ENCODE data around the gene HOXC5. TPM values are rescaled to one million over a fixed set of nuclear protein-coding genes. Genes with fewer than 3 reads are reported as not detected.
"Not testable (repeated sequence)": the region's sequence is repeated elsewhere in the genome, so short reads cannot be mapped to it uniquely, and the experiment has no call there.

The HOXC5 gene
- total RNA-seq, 2 experiments from 2014 or later, result not detected

DNA sequence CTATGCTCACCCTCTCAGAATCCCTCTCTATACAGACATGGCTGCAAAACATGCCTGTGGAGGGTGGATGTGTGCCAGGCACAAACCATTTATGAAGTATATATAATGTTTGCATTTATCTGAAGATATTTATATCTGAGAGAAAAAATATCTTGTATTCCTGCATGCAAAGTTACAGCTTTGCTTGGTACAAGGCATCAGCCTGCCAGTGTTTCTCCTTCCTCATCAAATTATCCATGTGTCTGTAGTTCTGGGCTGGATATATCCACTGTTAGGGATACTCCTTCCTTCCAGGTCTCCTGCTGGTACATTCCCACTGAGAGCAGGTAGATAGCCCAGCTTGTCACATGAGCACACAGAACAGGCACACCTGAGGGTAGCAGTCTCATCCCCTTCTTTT lies 32.8 kb downstream of the HOXC5 start:
- peaks cover 47% of the 10 kb centered on the region for H3K27me3 Mint-ChIP-seq
- no peaks in the 10 kb centered on the region for H3K4me1 Mint-ChIP-seq
- no peak overlapping the region for H3K27ac Mint-ChIP-seq
- no peaks in the 10 kb centered on the region for H3K9me3 Mint-ChIP-seq (ENCODE audit: low read depth)
- H3K36me3 Mint-ChIP-seq (ENCODE audit: low read depth), result no peaks in the 10 kb centered on the region
- ChIA-PET POLR2A (no interaction called here), CTCF (interaction anchor here (0.5 to 1.1 kb wide), 3 partner anchors 55 to 143 kb away, joined by 3 to 4 read pairs (median 3); no protein-coding TSS in a partner anchor)
- intact Hi-C loops (cut with DNase I, micrococcal nuclease), result no loop called here
- DNase-seq (no peak), ATAC-seq (no peak)
- H3K4me3 Mint-ChIP-seq, result no peak overlapping the region

DNA sequence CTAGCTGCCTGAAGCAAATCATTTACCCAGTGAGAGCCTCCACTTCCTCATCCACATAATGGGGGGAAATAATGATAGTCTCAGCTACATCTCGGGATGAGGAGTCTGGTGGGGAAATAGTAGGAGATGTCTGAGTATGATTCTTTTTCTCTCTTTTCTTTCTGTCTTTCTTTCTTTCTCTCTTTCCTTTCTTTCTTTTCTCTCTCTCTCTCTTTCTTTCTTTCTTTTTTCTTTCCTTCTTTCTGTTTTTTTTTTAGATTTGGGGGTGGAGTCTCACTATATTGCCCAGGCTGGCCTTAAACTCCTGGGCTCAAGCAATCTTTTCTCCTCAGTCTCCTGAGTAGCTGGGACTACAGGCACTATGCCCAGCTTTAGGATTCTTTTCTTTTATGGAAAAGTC lies 33.6 kb downstream of the HOXC5 start:
- ChIA-PET POLR2A (no interaction called here), CTCF (interaction anchor here (1.0 to 1.1 kb wide), 2 partner anchors 66 to 142 kb away, joined by 3 read pairs; partner anchors contain the start of gene HOXC9)

DNA sequence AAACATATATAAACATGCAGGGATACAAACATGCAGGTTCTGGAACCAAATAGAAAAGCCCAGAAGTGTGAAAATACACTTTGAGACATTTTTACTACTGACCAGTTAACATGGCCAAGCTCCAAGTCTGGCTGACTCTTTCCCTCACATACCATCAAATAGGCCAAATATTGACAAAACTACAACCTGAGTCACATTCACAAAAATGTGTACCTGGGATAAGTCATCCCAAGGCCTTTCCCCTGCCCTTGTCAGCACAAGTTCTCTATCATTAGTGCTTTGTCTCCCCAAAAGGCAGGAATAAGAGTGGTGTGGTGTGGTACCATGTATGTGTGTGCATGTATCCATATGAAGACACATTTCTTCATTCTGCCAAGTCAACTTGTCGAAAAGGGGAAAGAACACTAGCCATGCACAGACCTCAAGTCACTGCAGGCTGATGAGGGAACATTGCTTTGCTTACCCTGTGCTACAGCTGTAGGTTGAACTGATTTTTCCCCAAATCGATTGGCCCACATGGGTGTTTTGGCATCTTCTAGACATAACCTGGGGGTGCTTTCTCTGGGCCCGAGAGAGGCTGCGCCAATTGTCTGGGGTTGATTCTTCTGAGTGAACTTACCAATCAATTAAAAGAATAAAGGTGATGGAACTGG lies 35.7 kb downstream of the HOXC5 start:
- ATAC-seq (no peak), DNase-seq (no peak)
- POLR2A ChIA-PET, result no interaction called here
- no peaks in the 10 kb centered on the region for H3K9me3 Mint-ChIP-seq (ENCODE audit: low read depth)
- no peak overlapping the region for H3K27ac Mint-ChIP-seq
- peaks cover 28% of the 10 kb centered on the region for H3K27me3 Mint-ChIP-seq
- CTCF ChIA-PET, result interaction anchor here (0.6 kb wide), 2 partner anchors 76 to 89 kb away, joined by 3 read pairs; no protein-coding TSS in a partner anchor
- no peaks in the 10 kb centered on the region for H3K4me1 Mint-ChIP-seq
- no peak overlapping the region for H3K4me3 Mint-ChIP-seq
- intact Hi-C loops (cut with DNase I, micrococcal nuclease), result no loop called here
- no peaks in the 10 kb centered on the region for H3K36me3 Mint-ChIP-seq (ENCODE audit: low read depth)

More for the DNA sequence above, 33.6 kb downstream of the HOXC5 start:
- Mint-ChIP-seq H3K27me3 (peaks cover 48% of the 10 kb centered on the region), H3K9me3 (ENCODE audit: low read depth) (no peaks in the 10 kb centered on the region), H3K36me3 (ENCODE audit: low read depth) (no peaks in the 10 kb centered on the region), H3K27ac (no peak overlapping the region), H3K4me3 (no peak overlapping the region), H3K4me1 (no peaks in the 10 kb centered on the region)
- ATAC-seq, result no peak
- intact Hi-C loops (cut with DNase I, micrococcal nuclease), result no loop called here
- DNase-seq, result no peak

DNA sequence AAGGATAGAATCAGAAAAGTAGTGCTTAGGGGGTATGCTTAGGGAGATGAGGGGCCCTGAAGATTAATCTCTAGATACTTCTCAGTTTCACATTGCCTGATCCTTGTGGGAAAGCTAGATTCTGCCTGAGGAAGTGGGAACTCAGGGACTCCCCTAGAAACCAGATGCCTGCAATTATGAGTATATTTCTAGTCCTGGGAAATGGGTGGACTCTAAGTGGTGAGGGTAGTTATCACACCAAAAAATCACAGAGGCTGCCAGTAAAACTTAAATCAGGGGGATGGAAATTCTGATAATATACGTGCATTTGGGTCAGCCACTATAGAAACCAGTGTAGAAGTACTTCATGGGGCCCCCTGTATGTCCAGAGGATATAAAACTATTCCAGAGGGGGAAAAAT lies 39.1 kb downstream of the HOXC5 start:
- Mint-ChIP-seq H3K4me1 (no peaks in the 10 kb centered on the region), H3K27me3 (peaks cover 16% of the 10 kb centered on the region), H3K27ac (no peak overlapping the region), H3K36me3 (ENCODE audit: low read depth) (no peaks in the 10 kb centered on the region), H3K4me3 (no peak overlapping the region), H3K9me3 (ENCODE audit: low read depth) (no peaks in the 10 kb centered on the region)
- POLR2A ChIA-PET, result no interaction called here
- ATAC-seq, result no peak
- no peak for DNase-seq
- CTCF ChIA-PET, result interaction anchor here (0.6 to 1.6 kb wide), 3 partner anchors 12 to 40 kb away, joined by 3 to 4 read pairs (median 3); no protein-coding TSS in a partner anchor
- intact Hi-C loops (cut with DNase I, micrococcal nuclease), result no loop called here

DNA sequence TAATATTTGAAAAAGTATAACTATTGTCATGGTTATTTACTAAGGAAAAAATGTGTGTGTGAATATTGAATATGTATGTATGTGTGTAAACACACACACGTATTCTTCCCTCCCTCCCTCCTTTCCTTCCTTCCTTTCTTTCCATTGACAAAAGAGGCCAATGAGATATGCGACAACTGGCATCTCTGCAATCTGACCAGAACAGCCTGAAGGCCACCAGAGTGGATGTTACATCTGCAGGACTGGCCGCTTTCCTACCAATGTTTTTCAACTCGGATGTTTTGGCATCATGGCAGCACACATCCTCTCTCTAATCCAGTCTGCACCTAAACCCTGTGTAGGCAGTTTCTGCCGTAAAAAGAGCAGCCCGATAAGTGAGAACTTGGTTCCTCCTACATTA lies 41.5 kb downstream of the HOXC5 start:
- peaks cover 11% of the 10 kb centered on the region for H3K27me3 Mint-ChIP-seq
- POLR2A ChIA-PET, result no interaction called here
- no peak overlapping the region for H3K27ac Mint-ChIP-seq
- no peak for DNase-seq
- no peaks in the 10 kb centered on the region for H3K9me3 Mint-ChIP-seq (ENCODE audit: low read depth)
- no peak for ATAC-seq
- no peaks in the 10 kb centered on the region for H3K4me1 Mint-ChIP-seq
- no peaks in the 10 kb centered on the region for H3K36me3 Mint-ChIP-seq (ENCODE audit: low read depth)
- intact Hi-C loops (cut with DNase I, micrococcal nuclease), result no loop called here
- H3K4me3 Mint-ChIP-seq, result no peak overlapping the region
- CTCF ChIA-PET, result no interaction called here

DNA sequence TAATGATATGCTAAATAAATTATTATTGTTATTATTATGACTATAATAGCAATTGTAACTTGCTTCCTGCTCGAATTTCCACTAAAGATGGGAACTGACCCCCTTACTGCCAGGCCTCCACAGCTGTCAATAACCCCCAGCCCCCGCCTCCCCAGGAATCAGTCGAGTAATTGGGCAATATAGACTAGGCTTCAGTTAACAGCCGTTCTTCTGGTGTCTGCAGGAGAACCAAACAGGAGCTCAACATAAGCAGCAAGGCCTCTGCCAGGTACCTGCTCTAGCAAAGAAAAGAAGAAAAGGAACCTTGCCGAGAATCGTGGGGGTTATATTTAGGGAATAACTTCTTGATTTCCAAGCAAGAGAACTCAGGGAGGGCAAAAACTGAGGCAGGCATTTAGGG lies 42.6 kb downstream of the HOXC5 start:
- no peak overlapping the region for H3K4me3 Mint-ChIP-seq
- no peaks in the 10 kb centered on the region for H3K9me3 Mint-ChIP-seq (ENCODE audit: low read depth)
- no peaks in the 10 kb centered on the region for H3K4me1 Mint-ChIP-seq
- peaks cover 11% of the 10 kb centered on the region for H3K27me3 Mint-ChIP-seq
- POLR2A ChIA-PET, result no interaction called here
- DNase-seq (no peak), ATAC-seq (no peak)
- H3K27ac Mint-ChIP-seq, result no peak overlapping the region
- CTCF ChIA-PET, result no interaction called here
- H3K36me3 Mint-ChIP-seq (ENCODE audit: low read depth), result no peaks in the 10 kb centered on the region
- intact Hi-C loops (cut with DNase I, micrococcal nuclease), result no loop called here

DNA sequence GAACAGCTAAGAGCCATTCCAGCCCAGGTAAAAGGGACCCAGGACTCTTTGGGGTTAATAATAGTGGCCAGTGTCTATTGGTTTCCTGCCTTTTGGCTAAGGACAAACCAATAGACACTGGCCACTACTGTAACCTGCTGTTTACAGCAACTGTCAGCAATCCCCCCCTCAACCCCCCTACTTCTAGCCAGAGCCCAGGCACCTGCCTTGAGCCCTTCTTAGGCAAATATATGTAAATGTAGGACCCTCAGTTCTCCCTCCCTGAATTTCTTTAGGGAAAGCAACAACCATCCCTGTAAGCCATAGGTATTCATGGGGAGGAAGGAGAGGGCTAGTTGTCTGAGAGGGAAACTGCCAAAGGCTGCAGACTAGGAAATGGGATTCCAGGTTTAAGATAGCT lies 43.1 kb downstream of the HOXC5 start:
- Mint-ChIP-seq H3K4me1 (peaks cover under 1% of the 10 kb centered on the region), H3K27ac (no peak overlapping the region), H3K9me3 (ENCODE audit: low read depth) (no peaks in the 10 kb centered on the region), H3K4me3 (no peak overlapping the region), H3K27me3 (peaks cover 8% of the 10 kb centered on the region), H3K36me3 (ENCODE audit: low read depth) (no peaks in the 10 kb centered on the region)
- ATAC-seq (no peak), DNase-seq (no peak)
- ChIA-PET POLR2A (no interaction called here), CTCF (no interaction called here)
- intact Hi-C loops (cut with DNase I, micrococcal nuclease), result no loop called here

DNA sequence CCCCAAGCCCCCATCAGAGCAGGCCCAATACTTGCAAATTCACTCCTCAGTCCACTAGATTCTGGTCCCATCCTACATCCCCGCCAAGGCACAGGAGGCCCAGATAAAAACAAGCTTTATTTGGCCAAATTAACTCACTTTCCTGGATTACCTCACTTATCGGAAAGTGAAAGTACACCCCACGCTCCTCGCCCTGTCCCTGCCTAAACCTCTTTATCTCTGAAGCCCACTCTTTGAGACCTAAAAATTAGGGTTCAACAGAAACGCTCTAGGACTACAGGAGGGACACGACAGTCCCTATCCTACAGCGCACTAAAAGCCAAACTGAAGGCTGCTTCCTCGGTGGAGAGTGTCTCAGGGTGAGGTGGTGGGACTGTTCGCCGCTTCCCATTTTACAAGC lies 45.0 kb downstream of the HOXC5 start:
- H3K27ac Mint-ChIP-seq; H3K36me3 Mint-ChIP-seq (ENCODE audit: low read depth); H3K4me3 Mint-ChIP-seq; POLR2A ChIA-PET; H3K27me3 Mint-ChIP-seq; H3K9me3 Mint-ChIP-seq (ENCODE audit: low read depth); intact Hi-C loops (cut with DNase I, micrococcal nuclease); DNase-seq; ATAC-seq: not testable (repeated sequence)
- CTCF ChIA-PET, result interaction anchor here (0.5 kb wide), 1 partner anchor 432 kb away, joined by 3 read pairs; no protein-coding TSS in a partner anchor
- peaks cover 14% of the 10 kb centered on the region for H3K4me1 Mint-ChIP-seq

DNA sequence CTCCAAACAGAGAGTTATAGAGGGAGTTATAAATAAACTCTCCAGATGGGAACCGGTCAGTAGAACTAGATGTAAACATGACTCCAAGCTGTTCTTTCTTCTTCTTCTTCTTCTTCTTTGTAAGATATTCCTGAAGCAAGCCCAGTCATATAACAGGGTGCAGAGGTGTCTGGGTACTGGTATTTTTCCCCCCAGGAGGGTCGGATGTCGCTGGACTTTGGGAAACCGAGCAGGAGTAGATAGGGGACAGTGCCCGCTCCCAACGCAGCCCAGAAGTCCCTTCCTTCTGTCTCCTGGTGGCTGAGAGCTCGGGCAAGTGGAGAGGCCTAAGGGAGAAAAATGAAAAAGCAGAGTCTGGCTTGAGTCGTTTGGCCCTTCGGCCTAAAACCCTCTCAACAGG lies 46.3 kb downstream of the HOXC5 start:
- POLR2A ChIA-PET; DNase-seq; H3K36me3 Mint-ChIP-seq (ENCODE audit: low read depth); H3K27me3 Mint-ChIP-seq; intact Hi-C loops (cut with DNase I, micrococcal nuclease); ATAC-seq; H3K27ac Mint-ChIP-seq; H3K9me3 Mint-ChIP-seq (ENCODE audit: low read depth); H3K4me3 Mint-ChIP-seq: not testable (repeated sequence)
- peaks cover 20% of the 10 kb centered on the region for H3K4me1 Mint-ChIP-seq
- CTCF ChIA-PET, result interaction anchor here (0.6 to 0.7 kb wide), 2 partner anchors 130 to 268 kb away, joined by 3 to 4 read pairs; no protein-coding TSS in a partner anchor

DNA sequence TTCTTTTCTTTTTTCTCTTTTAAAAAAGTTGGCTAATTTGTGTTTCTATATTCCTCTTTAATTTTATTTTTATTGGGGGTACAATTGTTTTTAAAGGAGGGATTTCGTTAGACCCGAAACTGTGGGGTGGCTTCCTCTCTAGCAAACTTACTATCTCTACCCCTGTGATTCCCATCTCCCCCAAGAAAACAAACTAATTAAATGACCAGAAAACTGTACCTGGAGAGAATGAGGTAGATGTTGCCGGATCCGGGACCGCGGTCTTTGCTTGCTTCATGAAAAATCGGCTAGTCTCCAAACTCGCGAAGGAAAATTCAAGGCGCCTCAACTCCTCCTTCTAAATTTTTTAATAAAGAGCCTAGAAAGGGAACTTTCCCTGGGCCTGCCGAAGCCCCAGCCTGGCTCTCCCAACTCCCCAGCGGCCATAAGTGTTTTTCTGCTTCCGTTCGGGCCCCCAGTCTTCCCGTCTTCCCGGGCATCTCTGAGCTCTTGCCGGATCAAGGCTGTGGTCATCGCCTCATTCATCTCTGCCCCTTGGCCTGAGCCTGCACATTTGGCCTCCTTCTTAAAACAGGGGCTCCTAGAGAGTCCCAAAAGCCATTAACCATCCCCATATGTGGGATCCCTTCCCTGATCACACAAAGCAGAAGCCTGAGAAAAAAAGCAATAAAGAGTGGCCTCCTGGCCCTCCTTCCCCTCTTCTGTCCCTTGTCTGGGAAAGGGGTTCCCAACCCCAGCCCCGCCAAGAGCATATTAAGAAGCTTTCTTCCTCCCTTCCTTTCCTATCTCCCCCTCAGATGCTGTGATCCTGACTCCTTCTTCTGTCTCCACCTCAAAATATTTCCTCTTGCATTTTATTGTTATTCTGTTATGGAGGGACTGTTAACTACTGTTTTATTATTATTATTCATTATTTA lies 47.4 kb downstream of the HOXC5 start:
- CTCF ChIA-PET; H3K36me3 Mint-ChIP-seq (ENCODE audit: low read depth); H3K4me3 Mint-ChIP-seq; DNase-seq; H3K9me3 Mint-ChIP-seq (ENCODE audit: low read depth); H3K27me3 Mint-ChIP-seq; POLR2A ChIA-PET; H3K27ac Mint-ChIP-seq; ATAC-seq: not testable (repeated sequence)
- intact Hi-C loops (cut with DNase I, micrococcal nuclease), result loop anchor here in 1 of 2 experiments (5.0 kb wide), 1 partner anchor 107 kb away; the partner anchor contains the start of gene SMUG1
- peaks cover 20% of the 10 kb centered on the region for H3K4me1 Mint-ChIP-seq

DNA sequence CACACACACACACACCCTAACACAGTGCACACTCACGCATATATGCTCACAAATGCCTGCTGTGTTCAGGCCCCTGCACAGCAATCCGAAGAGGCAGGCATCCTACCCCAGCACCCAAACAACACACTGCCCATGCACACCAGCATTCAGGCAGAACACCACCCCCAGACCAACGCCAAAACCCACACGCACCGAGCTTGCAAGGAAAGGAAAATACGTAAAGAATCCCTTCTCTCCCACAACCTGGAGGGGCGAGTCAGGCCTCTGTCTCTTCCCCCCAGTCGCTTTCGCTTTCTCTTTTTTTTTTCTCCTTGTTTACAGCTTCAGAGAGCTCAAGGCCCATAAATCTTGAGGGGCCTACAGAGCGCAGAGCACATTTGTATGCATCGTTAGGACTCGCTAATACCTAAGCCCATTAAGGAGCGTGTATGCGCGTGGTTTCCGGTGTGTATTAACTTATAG lies 48.2 kb downstream of the HOXC5 start:
- CTCF ChIA-PET; POLR2A ChIA-PET; H3K27me3 Mint-ChIP-seq; ATAC-seq; H3K9me3 Mint-ChIP-seq (ENCODE audit: low read depth); H3K36me3 Mint-ChIP-seq (ENCODE audit: low read depth): not testable (repeated sequence)
- H3K27ac Mint-ChIP-seq, result peak overlapping the region; percentile 48
- intact Hi-C loops (cut with DNase I, micrococcal nuclease), result loop anchor here in 1 of 2 experiments (5.0 kb wide), 1 partner anchor 106 kb away; the partner anchor contains the start of gene SMUG1
- H3K4me1 Mint-ChIP-seq, result peaks cover 20% of the 10 kb centered on the region
- H3K4me3 Mint-ChIP-seq, result peak overlapping the region; percentile 74
- DNase-seq, result peak; percentile 35

Data from activated CD4-positive, alpha-beta T cell treated with anti-CD3 and anti-CD28 coated beads for 36 hours (primary cell).